ENCODE results near the gene MTHFS.
"Not testable (repeated sequence)": the region's sequence is repeated elsewhere in the genome, so short reads cannot be mapped to it uniquely, and the experiment has no call there.

Gene MTHFS

DNA sequence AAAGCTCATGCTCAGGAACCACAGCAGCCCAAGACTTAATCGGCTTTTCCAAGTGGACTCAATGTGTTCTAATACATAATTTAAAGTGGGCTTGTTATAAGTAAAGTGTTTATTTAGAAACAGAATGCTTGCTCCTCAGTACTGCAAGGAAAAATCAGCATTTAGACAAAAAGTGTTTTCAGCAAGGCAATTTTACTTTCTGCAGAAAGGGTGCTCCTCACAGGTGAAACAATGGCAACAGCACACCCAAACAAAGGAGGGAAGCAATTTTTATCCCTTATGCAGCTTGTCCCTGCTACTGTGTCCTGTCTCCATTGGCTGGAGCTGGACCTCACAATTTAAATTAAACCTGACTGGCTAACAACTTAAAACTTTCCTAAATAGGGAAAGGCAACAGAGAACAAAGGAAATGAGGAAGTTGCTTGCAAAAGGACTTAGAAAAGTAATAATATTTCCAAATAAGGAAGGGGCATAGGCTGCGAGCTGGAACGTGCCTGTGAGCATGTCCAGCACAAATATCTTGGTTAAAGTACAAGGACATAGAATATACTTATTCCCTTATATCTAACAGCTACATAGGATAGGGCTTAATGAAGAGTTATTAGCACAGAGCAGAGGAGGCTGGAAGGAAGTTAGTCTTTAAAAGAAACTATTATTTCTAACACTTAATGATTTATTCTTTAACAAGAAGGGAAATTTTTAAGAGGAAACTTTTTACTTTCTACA is 19.1 kb upstream of the MTHFS start:
- DNase-seq: not testable (repeated sequence)

DNA sequence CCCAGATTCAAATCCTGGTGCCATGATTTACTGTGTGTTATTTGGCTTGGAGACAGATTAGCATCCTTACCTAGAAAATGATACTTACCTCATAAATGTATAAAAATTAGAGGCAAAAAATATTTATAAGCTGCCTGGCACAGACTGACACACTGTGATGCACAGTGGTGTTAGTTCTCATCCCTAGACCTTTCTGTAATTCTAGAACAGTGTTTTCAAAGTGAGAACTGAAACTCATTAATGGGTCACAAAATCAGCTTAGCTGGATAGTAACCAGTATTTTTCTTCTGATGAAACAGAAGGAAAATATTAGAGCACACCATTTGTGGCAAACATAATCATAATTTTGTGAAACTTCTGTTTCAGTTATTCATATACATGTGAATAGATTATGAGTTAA is 17.9 kb upstream of the MTHFS start:
- no peak for DNase-seq

DNA sequence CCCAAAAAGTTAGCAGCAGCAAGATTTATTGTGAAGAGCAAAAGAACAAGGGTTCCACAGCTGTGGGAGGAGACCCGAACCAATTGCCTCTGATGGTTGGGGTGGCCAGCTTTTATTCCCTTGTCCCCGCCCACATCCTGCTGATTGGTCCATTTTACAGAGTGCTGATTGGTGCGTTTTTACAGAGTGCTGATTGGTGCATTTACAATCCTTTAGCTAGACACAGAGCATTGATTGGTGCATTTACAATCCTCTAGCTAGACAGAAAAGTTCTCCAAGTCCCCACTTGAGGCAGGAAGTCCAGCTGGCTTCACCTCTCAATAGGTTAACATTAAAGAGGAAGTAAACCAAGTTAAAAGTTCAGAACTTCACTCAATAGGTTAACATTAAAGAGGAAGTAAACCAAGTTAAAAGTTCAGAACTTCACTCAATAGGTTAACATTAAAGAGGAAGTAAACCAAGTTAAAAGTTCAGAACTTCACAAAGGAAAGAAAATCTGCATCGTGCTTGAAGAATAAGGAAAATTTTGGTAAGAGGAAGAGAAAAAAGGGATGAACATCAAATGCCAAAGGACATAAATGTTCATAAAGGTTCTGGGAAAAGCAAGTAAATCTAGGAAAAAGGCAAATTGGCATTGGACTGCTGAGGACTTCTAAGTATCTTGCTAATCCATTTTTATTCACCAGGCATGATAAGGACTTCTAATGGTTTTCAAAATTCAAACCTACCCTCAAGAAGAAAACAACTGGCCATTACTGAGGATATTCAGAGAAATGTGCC is 12.9 kb upstream of the MTHFS start:
- not testable (repeated sequence) for DNase-seq

DNA sequence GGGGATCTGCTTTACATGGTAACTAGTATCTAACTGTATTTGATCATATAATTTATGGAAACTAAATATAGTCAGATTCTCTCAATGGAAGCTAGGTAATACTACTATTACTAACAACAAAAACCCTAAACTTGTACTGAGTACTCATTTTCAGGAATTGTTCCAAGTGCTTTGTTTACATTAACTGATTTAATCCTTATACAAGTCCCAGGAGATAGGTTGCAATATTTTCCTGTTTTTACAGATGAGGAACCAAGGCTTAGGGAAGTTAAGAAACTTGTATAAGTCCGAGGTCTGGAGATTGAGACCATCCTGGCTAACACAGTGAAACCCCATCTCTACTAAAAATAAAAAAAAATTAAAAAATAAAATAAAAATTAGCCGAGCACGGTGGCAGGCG is 7.5 kb upstream of the MTHFS start:
- no peak for DNase-seq

DNA sequence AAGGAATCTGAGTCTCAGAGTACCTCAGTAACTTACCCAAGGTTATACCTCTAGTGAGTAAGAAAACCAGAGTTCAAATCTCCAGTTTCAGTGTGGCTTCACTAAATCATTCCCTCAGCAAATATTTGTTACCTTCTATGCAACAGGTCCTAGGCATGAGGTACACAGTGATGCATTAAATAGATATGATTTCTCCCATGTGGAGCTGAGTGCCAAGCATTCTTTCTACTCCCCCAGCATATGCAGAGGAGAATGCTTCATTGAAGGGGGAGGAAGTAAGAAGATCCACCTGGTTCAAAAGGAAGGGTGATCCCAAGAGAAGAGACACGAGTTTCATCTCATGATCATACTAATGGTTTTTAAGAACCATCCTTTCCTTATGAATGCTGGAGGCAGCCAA is 6.8 kb upstream of the MTHFS start:
- no peak for DNase-seq

DNA sequence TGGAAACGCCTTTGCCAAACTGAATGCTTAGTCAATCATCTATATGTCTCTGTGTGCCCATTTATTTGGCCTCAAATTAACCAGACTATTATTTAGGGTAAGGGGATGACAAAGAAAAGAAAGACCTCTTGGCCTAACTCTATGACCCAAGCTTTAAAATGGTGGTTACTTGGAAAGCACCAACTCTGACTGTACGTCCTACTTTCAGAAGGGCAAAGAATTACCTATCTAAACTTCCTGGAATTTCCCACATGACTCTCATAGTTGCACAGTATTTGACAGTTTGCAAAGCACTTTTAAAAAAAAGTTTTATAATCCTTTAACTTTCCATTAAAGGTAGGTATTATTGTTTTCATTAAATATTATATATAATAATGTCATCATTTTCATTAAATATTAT is 6.3 kb upstream of the MTHFS start:
- no peak for DNase-seq

DNA sequence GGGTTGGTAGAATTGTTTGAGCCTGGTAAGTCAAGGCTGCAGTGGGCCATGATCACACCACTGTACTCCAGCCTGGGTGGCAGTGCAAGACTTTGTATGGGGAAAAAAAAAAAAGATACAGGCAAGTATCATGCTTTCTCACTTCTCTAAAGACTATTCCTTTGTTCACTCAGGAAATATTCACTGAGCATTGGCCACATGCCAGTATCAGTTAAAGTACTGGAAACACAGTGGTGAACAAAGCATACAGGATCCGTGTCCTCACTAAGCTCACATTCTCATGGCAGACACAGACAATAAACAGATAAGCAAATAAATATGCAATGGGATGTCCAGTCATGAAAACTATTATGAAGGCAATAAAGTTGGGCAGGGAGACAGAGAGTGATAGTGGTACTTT is 5.1 kb upstream of the MTHFS start:
- no peak for DNase-seq

DNA sequence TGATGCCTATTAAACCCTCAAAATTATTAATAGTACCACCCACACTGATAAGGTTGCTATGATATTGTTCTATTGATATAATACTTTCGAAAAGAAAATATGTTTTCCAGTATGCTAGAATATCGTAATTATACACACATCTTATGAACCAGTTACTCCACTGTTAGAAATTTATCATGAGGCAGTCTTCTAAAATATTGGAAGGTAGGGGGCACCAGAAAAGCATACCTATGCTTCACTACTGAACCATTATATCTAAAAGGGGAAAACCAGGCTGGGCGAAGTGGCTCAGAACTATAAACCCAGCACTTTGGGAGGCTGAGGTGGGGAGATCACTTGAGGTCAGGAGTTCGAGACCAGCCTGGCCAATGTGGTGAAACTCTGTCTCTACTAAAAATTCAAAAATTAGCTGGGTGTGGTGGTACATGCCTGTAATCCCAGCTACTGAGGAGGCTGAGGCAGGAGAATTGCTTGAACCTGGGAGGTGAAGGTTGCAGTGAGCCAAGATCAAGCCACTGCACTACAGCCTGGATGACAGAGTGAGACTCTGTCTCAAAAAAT is 4.1 kb upstream of the MTHFS start:
- not testable (repeated sequence) for DNase-seq

DNA sequence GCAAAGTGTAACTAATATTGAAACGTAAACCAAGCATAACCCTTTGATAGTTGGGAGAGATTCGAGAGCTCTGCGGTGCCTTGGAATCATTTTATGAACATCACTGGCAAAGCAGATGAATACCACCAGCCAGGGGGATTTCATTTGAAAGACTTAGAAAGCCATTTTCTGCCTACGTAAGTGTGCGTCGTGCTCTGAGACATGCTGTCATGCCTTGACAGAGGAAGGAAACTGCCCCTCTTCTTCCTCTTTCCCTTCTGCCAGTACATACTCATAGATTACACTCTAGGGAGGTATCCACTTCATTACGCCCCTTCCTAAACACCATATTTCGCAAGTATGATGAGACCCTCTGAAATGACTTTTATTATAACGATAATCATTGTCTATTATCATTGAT is 3.3 kb upstream of the MTHFS start:
- DNase-seq: no peak

DNA sequence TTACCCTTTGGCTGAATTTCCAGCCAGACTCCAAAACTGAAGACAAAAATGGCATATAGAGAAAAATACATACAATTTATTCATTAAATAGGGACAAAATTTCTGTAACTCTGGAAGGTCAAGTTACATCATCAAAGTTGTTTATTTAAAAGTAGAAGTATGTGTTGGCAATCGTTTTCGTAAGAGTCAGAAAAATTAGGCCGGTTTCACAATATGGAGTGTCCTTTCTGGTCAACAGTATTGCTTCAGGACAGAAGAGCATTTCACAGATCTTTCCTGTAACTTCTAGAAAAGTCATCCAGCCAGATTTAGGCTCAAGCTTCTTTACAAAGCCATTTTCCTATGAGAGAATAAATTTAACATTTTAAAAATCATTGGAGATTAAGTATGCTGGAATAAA is 2.0 kb upstream of the MTHFS start:
- DNase-seq: not testable (repeated sequence)

DNA sequence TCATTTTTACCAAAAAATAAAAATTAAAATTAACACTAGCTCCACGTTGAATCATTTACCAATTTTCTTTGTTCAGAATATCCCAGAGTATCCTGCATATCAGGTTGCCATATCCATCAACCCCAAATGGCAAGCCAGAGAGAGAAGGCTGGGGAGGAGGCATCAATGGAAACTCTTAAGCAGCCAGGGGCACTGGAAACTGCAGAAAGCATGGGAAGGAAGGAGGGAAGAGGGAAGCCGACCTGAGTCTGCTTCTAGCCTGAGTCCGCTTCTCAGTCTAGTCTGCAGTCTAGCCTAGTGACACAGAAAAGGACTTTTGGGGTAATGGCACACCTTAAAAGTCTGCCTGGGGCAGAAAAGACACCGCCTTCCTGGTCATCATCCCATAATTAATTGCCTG is 1.6 kb upstream of the MTHFS start:
- no peak for DNase-seq

DNA sequence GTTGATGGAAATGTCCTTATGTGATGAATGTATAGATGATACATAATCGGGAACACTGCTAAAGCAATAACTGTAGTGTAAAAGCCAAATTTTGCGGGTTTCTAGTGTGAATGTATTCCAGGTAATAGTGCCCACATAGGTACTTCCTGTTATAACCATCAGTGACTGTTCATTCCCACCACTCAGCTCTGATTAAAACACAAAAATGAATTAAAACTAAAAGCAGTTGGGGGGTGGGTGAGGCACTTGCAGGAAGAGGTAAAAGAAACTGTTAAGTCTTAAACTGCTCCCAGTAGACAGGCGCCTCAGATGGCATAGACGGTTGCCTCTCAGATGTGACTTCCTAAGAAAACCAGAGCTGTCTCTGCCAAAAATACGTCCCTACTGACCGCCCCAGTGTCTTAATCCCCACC is 893 bp upstream of the MTHFS start:
- no peak for DNase-seq

DNA sequence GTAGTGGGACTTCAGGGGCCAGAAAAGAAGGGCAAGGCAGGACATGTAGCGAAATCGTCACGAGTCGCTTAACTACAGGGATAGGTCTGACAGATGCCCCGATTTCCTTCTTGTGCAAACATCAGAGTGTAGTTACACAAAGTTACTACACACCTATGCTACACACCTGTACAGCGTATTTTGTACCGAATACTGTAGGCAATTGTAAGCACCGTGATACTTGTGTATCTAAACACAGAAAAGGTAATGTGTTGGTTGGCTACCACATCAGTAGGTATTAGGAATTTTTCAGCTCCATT is 515 bp upstream of the MTHFS start:
- no peak for DNase-seq

DNA sequence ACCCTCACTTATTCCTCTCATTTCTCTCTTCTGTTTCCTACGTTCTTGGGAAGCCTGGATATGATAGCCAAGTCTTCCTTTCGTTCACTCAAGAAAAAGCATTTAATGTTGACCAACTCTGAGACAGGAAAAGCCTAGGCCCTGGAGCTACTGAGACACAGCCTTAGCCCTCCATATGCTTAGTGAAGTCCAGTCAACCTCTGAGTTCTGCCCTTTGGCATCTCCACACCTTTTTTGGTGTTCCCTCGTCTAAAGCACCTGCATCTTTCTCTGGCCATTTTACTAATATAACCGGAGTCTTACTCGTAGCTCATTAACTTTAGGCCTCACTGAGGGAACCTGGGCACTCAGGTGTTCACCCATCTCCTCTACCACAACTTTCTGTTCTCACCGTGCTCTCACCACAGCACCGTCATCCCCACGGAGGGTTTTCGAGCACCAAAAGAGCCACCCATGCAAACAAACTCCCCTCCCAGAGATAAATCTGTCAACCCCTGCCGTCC is 632 bp downstream of the MTHFS start:
- peak; percentile 10 for DNase-seq

DNA sequence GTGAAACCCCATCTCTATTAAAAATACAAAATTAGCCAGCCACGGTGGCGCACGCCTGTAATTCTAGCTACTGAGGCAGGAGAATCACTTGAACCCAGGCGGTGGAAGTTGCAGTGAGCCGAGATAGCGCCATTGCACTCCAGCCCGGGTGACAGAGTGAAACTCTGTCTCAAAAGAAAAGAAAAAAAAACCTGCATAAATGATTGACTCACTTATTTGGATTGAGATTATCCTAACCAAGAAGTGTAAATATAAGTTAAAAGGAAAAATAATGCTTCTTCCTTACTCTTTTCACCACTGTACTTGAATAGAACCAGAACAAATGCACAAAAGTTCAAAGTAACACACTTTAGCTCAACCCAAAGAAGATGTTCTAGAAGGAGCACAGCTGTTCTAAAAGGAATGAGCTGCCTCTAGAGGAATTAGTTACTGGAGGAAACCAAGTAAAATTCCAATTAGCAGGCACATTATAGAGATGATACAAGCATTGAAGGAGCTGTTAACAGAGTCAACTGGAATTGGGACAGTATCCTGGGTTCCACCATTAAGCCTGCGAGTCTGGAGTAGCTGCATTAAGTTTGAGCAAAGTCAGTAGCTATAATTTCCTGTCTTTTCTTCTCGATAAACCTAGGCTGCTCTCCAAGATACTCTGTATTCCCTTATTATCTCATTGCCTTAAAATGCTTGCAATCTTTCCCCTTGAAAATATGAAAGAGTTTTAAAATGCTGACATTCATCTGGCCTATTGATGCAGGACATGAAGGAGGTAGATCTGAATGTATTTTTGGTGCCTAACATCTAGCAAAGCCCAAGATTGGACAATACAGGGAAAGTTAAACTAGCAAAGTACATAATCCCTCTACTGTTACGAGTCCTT is 9.5 kb downstream of the MTHFS start:
- DNase-seq: no peak

DNA sequence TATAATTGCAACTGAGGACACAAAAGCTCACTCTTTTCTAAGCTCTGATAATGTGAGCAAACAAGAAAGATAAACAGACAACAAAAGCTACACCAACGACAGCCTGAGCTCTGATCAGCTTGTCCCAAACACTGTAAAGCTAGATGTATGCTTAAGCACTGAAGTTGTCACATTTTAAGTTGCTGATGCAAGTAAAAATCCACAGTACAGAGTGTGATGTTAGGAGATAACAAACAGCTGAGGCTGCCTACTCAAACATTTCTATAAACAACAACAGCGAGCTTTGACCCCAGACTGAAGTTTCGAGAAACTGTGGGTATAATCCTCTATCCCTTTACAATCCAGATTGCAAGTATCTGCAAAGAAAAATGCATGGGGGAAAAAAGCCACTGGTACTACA is 10.7 kb downstream of the MTHFS start:
- DNase-seq: no peak

DNA sequence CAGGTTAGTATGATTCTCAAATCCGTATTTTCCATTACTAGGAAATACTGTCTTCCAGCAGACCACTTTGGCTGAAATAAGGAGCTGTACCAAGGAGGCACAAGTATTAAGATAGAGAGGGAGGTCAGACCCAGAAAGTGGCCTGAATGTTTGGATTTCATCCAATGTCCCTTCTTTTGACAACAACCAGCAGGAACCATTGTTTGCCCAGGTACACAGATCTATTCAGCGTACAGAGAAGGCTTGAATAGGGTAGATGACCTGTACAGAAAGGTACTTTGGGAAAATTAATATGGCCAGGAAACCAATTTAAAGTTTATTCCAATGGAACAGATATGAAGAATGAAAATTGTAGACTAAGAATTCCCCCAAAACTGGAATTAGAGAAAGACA is 12.6 kb downstream of the MTHFS start:
- no peak for DNase-seq

DNA sequence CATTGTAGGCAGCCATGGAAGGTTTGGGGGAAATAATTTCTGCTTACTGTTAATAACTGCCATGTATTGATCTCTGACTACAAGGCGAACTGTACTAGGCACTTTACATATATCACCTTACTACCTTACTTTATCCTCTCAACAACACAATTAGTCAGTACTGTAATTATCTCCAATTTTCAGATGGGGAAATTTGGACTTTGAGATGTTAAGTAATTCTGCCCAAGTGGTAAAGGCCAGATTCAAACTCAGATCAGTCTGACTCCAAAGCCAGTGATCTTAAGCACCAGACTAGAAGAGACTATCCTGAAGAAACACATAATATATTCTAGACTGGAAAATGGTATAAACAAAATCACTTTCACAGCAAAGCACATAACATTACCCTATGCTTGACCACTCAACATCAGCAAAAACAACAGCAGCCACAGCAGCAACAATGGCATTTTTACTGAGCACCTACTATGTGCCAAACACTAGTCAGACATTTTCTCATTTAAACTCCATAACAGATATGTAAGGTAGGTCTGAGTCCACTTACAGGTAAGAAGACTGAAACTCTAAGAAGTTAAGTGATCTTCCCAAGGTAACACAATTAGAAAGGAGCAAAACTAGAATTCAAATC is 13.1 kb downstream of the MTHFS start:
- DNase-seq: no peak

DNA sequence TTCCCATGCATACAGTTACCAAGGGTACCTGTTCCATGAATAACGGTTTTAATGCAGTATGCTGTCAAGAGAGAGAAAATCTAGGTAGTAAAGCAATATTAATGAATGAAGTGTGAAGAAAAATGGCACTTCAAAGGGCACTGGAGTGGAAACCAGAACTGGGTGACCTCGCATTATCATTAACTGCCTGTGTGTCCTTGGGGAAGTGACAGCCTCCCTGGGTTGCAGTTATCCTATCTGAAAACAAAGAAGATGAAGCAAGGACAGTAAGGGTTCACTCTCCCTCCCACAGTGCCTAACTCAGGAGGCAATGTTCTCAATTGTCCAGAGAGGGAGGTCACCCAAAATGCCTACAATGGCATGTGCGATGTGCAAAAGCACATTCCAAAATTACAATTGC is 15.1 kb downstream of the MTHFS start:
- DNase-seq: no peak

DNA sequence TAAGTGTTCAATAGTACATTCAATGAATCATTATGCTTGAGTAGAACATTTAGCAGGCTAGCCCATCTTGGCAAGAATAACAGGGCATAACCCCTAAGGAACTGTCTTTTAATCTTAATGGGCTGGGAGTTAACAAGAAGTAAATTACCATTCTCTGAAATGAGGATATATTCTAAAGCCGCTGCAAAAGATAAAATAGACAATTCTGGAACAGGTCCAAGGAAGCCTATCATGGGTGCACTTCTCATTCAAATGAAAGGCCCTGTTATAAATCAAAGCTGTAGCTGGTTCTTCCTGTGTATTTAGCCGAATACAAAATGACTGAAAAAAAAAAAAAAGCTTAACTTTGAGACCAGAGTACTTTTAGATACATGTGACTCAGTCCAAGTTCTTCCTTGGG is 15.6 kb downstream of the MTHFS start:
- DNase-seq: no peak

DNA sequence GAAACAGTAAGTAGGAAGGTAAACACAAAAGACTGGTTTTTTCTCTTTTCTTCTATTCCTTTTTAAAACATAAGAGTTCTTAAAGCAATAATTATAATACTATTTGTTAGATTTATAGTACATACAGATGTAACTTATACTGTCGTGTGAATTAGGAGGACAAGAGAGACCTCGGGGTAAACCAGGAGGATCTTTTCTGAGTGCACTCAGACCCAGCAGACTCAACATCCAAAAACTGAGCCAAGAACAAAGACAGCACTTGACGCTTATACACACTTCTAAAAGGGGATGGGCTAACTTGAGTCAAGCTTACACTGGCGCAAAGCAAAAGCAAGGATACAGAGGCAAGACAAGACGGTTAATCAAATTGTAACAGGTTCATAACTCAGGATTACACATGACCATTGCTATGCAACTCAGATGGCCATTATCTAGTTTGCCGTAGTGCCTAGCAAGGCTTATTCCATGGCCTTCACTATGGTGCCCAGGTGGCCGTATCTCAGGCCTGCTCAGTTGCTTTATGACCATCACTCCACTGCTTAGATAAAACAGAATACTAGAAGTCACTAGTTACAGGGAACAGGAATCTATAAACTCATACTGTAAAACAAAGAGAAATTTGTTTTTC is 18.6 kb downstream of the MTHFS start:
- DNase-seq: no peak

DNA sequence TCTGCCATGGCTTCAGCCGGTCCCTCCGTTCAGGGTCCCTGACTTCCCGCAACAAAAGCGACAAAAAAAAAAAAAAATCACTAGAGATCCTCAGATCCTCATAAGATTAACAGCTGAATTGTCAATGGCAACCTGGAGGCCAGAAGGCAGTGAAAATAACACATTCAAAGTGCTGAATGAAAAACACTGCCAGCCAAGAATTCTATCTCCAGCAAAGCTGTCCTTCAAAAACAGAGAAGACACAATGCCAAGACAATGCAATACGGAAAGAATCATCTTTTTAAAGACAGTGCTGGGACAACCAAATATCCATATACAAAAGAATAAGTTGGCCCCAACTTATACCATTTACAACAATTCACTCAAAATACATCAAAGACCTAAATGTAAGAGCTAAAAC is 21.6 kb downstream of the MTHFS start:
- no peak for DNase-seq
